Natural killer cell (primary cell): Measurements from ENCODE around the gene LHPP. TPM values are rescaled to one million over a fixed set of nuclear protein-coding genes. Genes with fewer than 3 reads are reported as not detected.

ENCODE experiments used
- ATAC-seq, 3 donors: fragments of 150-1000 bp in 2 of 3; fragments of 200-7000 bp in 1 of 3; cut with Tn5 transposase; 1 replicate in 1 of 3; 2 replicates in 2 of 3; pipeline ENCODE4 v1.10.0; 2021; ENCODE audit warnings: mild to moderate bottlenecking in 2 of 3, moderate library complexity in 2 of 3
- DNase-seq, 2 donors: peaks; one replicate each; pipeline versions ENCODE4 v3.0.0 to v3.0.0-alpha.2; 2013 to 2021; ENCODE audit warnings: mixed read lengths in 1 of 2
- H3K27ac ChIP-seq: one replicate; pipeline ENCODE4 v1.5.1; 2013; ENCODE audit warnings: mild to moderate bottlenecking, low read length
- H3K27me3 ChIP-seq: one replicate; pipeline ENCODE4 v1.6.1; 2013; ENCODE audit warnings: low read length; ENCODE audit not compliant: control insufficient read depth, insufficient read depth
- H3K36me3 ChIP-seq: one replicate; pipeline ENCODE4 v1.6.1; 2013; ENCODE audit warnings: low read length; ENCODE audit not compliant: control insufficient read depth, insufficient read depth
- H3K4me1 ChIP-seq: one replicate; pipeline ENCODE4 v1.6.1; 2013; ENCODE audit warnings: low read length; ENCODE audit not compliant: control insufficient read depth, insufficient read depth
- H3K4me3 ChIP-seq: one replicate; pipeline ENCODE4 v1.5.1; 2013; ENCODE audit warnings: low read length
- H3K9me3 ChIP-seq: one replicate; pipeline ENCODE4 v1.6.1; 2013; ENCODE audit warnings: low read length; ENCODE audit not compliant: control insufficient read depth, insufficient read depth
- H3K27ac Mint-ChIP-seq, 2 donors: one replicate each; pipeline ENCODE4 v1.8.0; 2022; ENCODE audit warnings: mild to moderate bottlenecking in 2 of 2, mixed read lengths in 2 of 2, moderate library complexity in 1 of 2
- H3K27me3 Mint-ChIP-seq, 2 donors: one replicate each; pipeline ENCODE4 v1.8.0; 2022; ENCODE audit warnings: low read depth in 2 of 2, mixed read lengths in 2 of 2
- H3K36me3 Mint-ChIP-seq: one replicate; pipeline ENCODE4 v1.8.0; 2022; ENCODE audit warnings: mixed read lengths
- H3K4me1 Mint-ChIP-seq, 2 donors: one replicate each; pipeline ENCODE4 v1.8.0; 2022; ENCODE audit warnings: mixed read lengths in 2 of 2
- H3K4me3 Mint-ChIP-seq: one replicate; pipeline ENCODE4 v1.8.0; 2022; ENCODE audit warnings: mild to moderate bottlenecking, moderate library complexity, mixed read lengths
- H3K9me3 Mint-ChIP-seq, 2 donors: one replicate each; pipeline ENCODE4 v1.8.0; 2022; ENCODE audit warnings: mixed read lengths in 2 of 2
- CTCF ChIP-seq: fragments of 200-600 bp; IDR thresholded peaks from one replicate; pipeline ENCODE4 v1.8.0; 2022; ENCODE audit warnings: antibody characterized with exemption
- WGBS: methylation state at CpG from one replicate; pipeline ENCODE4 v1.1.7; 2013; ENCODE audit warnings: missing lambda C conversion rate; ENCODE audit not compliant: insufficient coverage; 5-methylcytosine and 5-hydroxymethylcytosine counted together
- intact Hi-C: fragments of 100-400 bp; cut with micrococcal nuclease; formaldehyde crosslinking; loops from one replicate; pipeline ENCODE4 v1.14.2; 2022
- total RNA-seq, 4 donors: library from RNA; stranded (reverse); fragments of 120-200 nt in 1 of 4; gene quantifications; one replicate each; pipeline versions ENCODE4 v1.2.3 to v1.2.4, GENCODE V29; 2013 to 2022

LHPP gene
- total RNA-seq, 3 donors from 2014 or later (not counting 1 experiment from before 2014, with no cell fraction given), result 12.3 to 19.3 (median 14.8) TPM

- no peak overlapping the region for H3K27ac ChIP-seq
- Mint-ChIP-seq H3K9me3 (no peaks in the 10 kb centered on the region), H3K27me3 (peaks cover 0 to 5% of the 10 kb centered on the region in 2 donors), H3K36me3 (no peaks in the 10 kb centered on the region), H3K27ac (no peak overlapping the region), H3K4me1 (peaks cover 8 to 10% of the 10 kb centered on the region in 2 donors), H3K4me3 (no peak overlapping the region)
- DNase-seq (no peak), ATAC-seq (no peak)
- no peak overlapping the region for H3K4me3 ChIP-seq
- H3K9me3 ChIP-seq, result no peaks in the 10 kb centered on the region
- 85% methylated on average over 8 of the region's 8 CpGs for WGBS
- no peaks in the 10 kb centered on the region for H3K27me3 ChIP-seq
- intact Hi-C loops, result no loop called here
- peaks cover 10% of the 10 kb centered on the region for H3K4me1 ChIP-seq
- H3K36me3 ChIP-seq, result no peaks in the 10 kb centered on the region
- TF ChIP-seq CTCF, result no peak
These were observed 50.4 kb downstream of the LHPP start for GRCh38 chr10:124512040-124512428.

GRCh38 chr10:124512600-124512999 is 51.0 kb downstream of the LHPP start:
- Mint-ChIP-seq H3K4me3 (no peak overlapping the region), H3K9me3 (no peaks in the 10 kb centered on the region), H3K4me1 (peaks cover 8 to 10% of the 10 kb centered on the region in 2 donors), H3K27ac (no peak overlapping the region), H3K27me3 (peaks cover 0 to 5% of the 10 kb centered on the region in 2 donors), H3K36me3 (no peaks in the 10 kb centered on the region)
- ATAC-seq (no peak), DNase-seq (no peak)
- Histone ChIP-seq H3K9me3 (no peaks in the 10 kb centered on the region), H3K36me3 (no peaks in the 10 kb centered on the region), H3K4me1 (peaks cover 10% of the 10 kb centered on the region), H3K4me3 (no peak overlapping the region), H3K27ac (no peak overlapping the region), H3K27me3 (no peaks in the 10 kb centered on the region)
- intact Hi-C loops, result no loop called here
- TF ChIP-seq CTCF, result no peak
- WGBS, result 93% methylated on average over 6 of the region's 8 CpGs

GRCh38 chr10:124515244-124515970 is 53.8 kb downstream of the LHPP start:
- peaks cover 10% of the 10 kb centered on the region for H3K4me1 ChIP-seq
- Mint-ChIP-seq H3K4me3 (no peak overlapping the region), H3K27ac (no peak overlapping the region), H3K4me1 (peaks cover 8 to 10% of the 10 kb centered on the region in 2 donors), H3K27me3 (peaks cover 0 to 5% of the 10 kb centered on the region in 2 donors), H3K36me3 (no peaks in the 10 kb centered on the region), H3K9me3 (no peaks in the 10 kb centered on the region)
- H3K27ac ChIP-seq, result no peak overlapping the region
- no peaks in the 10 kb centered on the region for H3K36me3 ChIP-seq
- no peak overlapping the region for H3K4me3 ChIP-seq
- intact Hi-C loops, result no loop called here
- H3K9me3 ChIP-seq, result no peaks in the 10 kb centered on the region
- H3K27me3 ChIP-seq, result no peaks in the 10 kb centered on the region
- no peak for TF ChIP-seq CTCF
- DNase-seq (no peak), ATAC-seq (no peak)
- 91% methylated on average over 13 of the region's 13 CpGs for WGBS

- Mint-ChIP-seq H3K27me3 (peaks cover 0 to 5% of the 10 kb centered on the region in 2 donors), H3K27ac (no peak overlapping the region), H3K36me3 (no peaks in the 10 kb centered on the region), H3K9me3 (no peaks in the 10 kb centered on the region), H3K4me1 (peaks cover 7 to 9% of the 10 kb centered on the region in 2 donors), H3K4me3 (no peak overlapping the region)
- H3K4me3 ChIP-seq, result no peak overlapping the region
- H3K27me3 ChIP-seq, result no peaks in the 10 kb centered on the region
- TF ChIP-seq CTCF, result no peak
- DNase-seq (no peak), ATAC-seq (no peak)
- H3K4me1 ChIP-seq, result peaks cover 9% of the 10 kb centered on the region
- 84% methylated on average over 9 of the region's 9 CpGs for whole genome bisulfite sequencing
- no peaks in the 10 kb centered on the region for H3K9me3 ChIP-seq
- no peaks in the 10 kb centered on the region for H3K36me3 ChIP-seq
- intact Hi-C loops, result no loop called here
- H3K27ac ChIP-seq, result no peak overlapping the region
These were observed 54.6 kb downstream of the LHPP start for GRCh38 chr10:124516181-124516580.
